Stomach (tissue), 4 donors: ENCODE measurements around the gene MRPL21.

ENCODE experiments used
- POLR2A ChIP-seq, 4 donors: fragments of 450-650 bp; IDR thresholded peaks; one replicate each; pipeline ENCODE4 v1.6.1; 2016; ENCODE audit warnings: antibody characterized with exemption in 4 of 4, control low read depth in 2 of 4, mild to moderate bottlenecking in 1 of 4, moderate library complexity in 1 of 4
- TF ChIP-seq, protein P1 (sequence below), 7 experiments: fragments of 450-650 bp in 4 of 7; fragments of 200-600 bp in 3 of 7; sonication (generic) in 3 of 7; IDR thresholded peaks; one replicate each; pipeline ENCODE4 v1.5.1; 2016 to 2019; ENCODE audit warnings: antibody characterized with exemption in 7 of 7, control low read depth in 2 of 7, mild to moderate bottlenecking in 1 of 7

DNA sequence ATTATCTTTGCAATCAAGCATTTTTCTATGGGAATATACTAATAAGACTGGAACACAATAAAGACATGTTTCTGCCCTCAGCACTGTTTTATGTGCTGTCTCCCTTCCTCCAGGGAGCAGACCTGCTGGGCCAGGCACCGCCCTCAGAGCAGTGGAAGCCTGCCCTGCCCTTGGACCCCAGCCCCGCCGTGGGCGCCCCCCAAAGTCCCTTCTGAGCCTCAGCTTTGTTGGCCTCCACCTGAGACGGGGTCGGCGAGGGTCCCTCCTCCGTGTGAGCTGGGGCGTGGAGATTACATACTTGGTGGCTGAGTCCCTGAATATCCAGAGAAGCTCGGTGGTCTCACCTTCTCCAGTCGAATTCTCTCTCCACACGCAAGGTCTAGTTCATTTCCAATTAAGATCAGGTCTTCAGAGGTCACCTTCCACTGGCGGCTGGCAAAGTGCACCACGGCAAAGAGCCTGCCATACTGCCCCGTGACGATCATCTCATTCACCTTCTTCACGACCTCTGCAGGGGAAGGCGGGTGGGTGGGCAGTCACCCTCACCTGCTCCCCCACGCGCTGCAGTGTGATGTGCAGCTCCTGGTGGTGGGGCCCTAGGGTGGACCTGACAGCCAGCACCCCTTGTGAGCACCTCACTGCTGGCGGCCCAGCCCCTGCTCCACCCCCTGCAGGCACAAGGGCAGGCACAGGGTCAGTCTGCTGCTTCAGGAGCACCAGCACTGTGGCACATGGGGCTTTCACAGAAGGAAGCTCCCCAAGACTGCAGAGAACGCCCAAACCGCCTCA lies 7.3 kb downstream of the MRPL21 start:
- no peak for TF ChIP-seq POLR2A (IDR thresholded peaks at IDR 0.05)
- TF ChIP-seq, protein P1, sequence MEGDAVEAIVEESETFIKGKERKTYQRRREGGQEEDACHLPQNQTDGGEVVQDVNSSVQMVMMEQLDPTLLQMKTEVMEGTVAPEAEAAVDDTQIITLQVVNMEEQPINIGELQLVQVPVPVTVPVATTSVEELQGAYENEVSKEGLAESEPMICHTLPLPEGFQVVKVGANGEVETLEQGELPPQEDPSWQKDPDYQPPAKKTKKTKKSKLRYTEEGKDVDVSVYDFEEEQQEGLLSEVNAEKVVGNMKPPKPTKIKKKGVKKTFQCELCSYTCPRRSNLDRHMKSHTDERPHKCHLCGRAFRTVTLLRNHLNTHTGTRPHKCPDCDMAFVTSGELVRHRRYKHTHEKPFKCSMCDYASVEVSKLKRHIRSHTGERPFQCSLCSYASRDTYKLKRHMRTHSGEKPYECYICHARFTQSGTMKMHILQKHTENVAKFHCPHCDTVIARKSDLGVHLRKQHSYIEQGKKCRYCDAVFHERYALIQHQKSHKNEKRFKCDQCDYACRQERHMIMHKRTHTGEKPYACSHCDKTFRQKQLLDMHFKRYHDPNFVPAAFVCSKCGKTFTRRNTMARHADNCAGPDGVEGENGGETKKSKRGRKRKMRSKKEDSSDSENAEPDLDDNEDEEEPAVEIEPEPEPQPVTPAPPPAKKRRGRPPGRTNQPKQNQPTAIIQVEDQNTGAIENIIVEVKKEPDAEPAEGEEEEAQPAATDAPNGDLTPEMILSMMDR (IDR thresholded peaks at IDR 0.05), result no peak
